ENCODE results near the gene VPS36.
"Not testable (repeated sequence)": the region's sequence is repeated elsewhere in the genome, so short reads cannot be mapped to it uniquely, and the experiment has no call there.

VPS36 gene

DNA sequence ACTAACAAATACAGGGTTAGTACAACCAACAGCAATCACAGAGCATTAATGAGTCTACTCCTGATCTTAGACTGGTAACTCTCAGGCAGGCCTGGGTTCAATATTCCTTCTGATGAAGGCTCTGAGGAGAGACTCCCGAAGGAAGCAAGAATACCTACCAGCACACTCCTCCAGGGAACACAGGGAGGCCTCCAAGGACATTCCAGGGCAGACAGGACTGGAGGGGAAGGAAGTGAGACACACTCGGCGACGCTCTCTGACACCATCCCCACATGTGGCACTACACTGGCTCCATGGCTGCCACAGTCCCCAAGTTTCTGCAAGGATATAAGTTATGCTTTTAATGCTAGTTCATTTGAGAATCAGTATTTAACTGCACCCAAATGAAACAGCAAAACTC is 64.6 kb downstream of the VPS36 start:
- H3K36me3 ChIP-seq: no peaks in the 10 kb centered on the region
- H3K4me3 ChIP-seq (ENCODE audit: low read depth, low read length): no peak overlapping the region
- TF ChIP-seq CTCF (IDR thresholded peaks at IDR 0.05; ENCODE audit: low read depth, low read length): no peak
- H3K27me3 ChIP-seq: no peaks in the 10 kb centered on the region
- no peaks in the 10 kb centered on the region for H3K4me1 ChIP-seq
- no peak for DNase-seq
- H3K9me3 ChIP-seq: no peaks in the 10 kb centered on the region

DNA sequence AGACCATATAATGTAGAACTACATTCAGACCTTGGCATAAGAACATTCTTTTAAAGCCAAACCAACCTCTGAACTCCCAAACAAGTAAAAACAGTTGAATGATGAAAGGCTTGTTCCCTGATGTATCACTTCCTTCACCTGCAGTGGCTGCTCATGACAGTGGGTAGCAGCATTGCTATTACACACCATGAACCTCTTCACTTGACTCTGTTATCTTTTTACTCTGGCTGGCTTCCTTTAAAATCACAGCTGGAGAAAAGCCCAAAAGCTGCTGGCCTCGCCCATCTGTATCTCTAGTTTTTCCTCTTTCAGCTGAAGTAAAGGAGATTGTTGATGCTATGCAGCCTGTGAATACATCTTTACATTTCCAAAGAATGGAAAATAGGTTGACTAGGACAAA is 67.1 kb downstream of the VPS36 start:
- Histone ChIP-seq H3K36me3 (no peaks in the 10 kb centered on the region), H3K27me3 (no peaks in the 10 kb centered on the region), H3K4me3 (ENCODE audit: low read depth, low read length) (no peak overlapping the region), H3K4me1 (no peaks in the 10 kb centered on the region), H3K9me3 (no peaks in the 10 kb centered on the region)
- no peak for DNase-seq
- TF ChIP-seq CTCF (IDR thresholded peaks at IDR 0.05; ENCODE audit: low read depth, low read length): no peak

DNA sequence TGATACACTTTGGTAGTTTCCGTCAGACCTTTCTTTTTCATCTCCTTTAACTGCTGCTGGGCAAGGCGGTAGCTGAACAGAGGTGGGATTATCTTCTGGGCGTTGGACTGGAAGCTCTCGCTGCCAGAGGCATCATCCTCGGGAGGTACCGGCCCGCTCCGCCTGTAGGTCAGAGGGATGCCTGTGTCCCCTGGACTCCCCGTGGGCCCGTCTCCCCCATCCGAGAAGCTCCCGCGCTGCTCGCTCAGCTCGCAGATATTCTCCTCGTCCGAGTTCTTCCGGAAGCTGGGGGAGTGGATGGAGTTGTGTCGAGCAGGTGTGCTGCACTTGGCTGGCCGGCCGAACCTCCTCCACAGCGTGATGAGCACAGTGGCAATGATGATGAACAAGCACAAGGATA is 72.1 kb downstream of the VPS36 start:
- Histone ChIP-seq H3K36me3 (no peaks in the 10 kb centered on the region), H3K4me1 (no peaks in the 10 kb centered on the region)
- DNase-seq: no peak

GRCh38 chr13:52377898-52378297 is 72.5 kb downstream of the VPS36 start:
- no peaks in the 10 kb centered on the region for H3K27me3 ChIP-seq
- H3K36me3 ChIP-seq: no peaks in the 10 kb centered on the region
- H3K4me1 ChIP-seq: no peaks in the 10 kb centered on the region
- TF ChIP-seq CTCF (IDR thresholded peaks at IDR 0.05; ENCODE audit: low read depth, low read length): no peak
- no peaks in the 10 kb centered on the region for H3K9me3 ChIP-seq
- DNase-seq: no peak
- no peak overlapping the region for H3K4me3 ChIP-seq (ENCODE audit: low read depth, low read length)

More for the DNA sequence above, 72.1 kb downstream of the VPS36 start:
- H3K4me3 ChIP-seq (ENCODE audit: low read depth, low read length): no peak overlapping the region
- no peaks in the 10 kb centered on the region for H3K27me3 ChIP-seq
- no peaks in the 10 kb centered on the region for H3K9me3 ChIP-seq
- TF ChIP-seq CTCF (IDR thresholded peaks at IDR 0.05; ENCODE audit: low read depth, low read length): no peak

DNA sequence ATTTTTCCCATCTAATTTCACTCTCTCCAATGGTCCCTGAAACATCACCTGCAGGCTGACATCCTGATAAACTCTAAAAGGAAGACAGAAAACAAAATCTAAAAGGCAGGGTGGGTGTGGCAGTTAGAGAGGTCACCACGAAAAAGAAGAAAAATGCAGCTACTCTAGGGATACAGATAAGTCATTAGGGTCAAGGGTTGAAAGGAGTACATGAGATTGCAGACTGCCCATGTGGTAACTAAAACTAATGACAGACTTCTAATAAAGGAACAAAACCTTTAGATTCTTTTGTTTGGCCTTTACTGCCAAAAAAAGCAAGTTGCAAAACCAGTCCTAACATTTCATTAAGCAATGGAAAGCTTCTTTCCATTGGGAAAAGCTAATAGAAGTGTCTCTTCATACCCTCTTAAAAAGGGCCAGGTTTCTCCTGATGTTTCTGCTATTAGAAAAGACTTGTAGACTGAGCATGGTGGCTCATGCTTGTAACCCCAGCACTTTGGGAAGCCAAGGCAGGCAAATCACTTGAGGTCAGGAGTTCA is 75.5 kb downstream of the VPS36 start:
- Histone ChIP-seq H3K27me3 (no peaks in the 10 kb centered on the region), H3K9me3 (no peaks in the 10 kb centered on the region), H3K4me3 (ENCODE audit: low read depth, low read length) (no peak overlapping the region), H3K4me1 (no peaks in the 10 kb centered on the region), H3K36me3 (no peaks in the 10 kb centered on the region)
- no peak for TF ChIP-seq CTCF (IDR thresholded peaks at IDR 0.05; ENCODE audit: low read depth, low read length)
- DNase-seq: no peak

DNA sequence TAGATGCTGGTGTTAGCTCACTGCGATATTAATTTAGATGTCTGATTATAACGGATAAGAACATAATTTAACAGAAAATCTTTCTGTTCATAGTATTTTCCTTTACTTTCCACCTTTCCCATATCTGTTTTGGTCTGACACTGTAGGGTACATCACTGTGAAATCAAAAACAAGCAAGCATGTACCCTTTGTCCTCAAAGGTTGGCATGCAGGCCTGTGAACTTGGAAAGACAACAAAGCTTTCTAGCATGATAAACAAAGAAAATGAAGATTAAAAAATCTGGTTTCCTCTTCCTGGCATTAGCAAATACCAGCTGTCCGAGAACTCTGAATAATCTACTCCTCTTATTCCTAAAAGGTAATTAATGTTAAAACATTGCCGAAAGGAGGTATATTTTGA is 76.0 kb downstream of the VPS36 start:
- H3K36me3 ChIP-seq: no peaks in the 10 kb centered on the region
- no peaks in the 10 kb centered on the region for H3K27me3 ChIP-seq
- TF ChIP-seq CTCF (IDR thresholded peaks at IDR 0.05; ENCODE audit: low read depth, low read length): no peak
- no peaks in the 10 kb centered on the region for H3K4me1 ChIP-seq
- H3K9me3 ChIP-seq: no peaks in the 10 kb centered on the region
- no peak for DNase-seq
- H3K4me3 ChIP-seq (ENCODE audit: low read depth, low read length): no peak overlapping the region

DNA sequence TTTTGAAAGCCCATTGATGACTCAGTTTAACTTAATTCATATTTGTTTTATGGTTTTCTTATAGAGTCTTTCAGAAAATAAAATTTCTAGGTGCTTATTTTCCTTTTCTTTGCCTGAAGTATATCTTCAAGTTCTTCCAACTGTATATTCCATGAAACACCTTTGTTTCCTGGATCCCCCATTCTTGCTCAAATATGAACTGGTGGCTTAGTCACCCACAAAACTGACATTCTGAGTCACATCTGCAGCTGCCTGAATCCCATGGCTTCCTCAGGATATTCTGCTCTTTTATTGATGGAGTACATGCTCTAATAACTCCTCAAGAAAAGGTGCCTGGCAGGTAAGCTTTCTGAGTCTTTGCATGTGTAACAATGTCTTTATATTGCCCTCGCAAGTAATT is 77.2 kb downstream of the VPS36 start:
- not testable (repeated sequence) for H3K36me3 ChIP-seq; DNase-seq; H3K27me3 ChIP-seq; H3K4me1 ChIP-seq; H3K9me3 ChIP-seq; H3K4me3 ChIP-seq (ENCODE audit: low read depth, low read length)

All from BE2C (cell line).